Stimulated activated CD4-positive, alpha-beta T cell treated with anti-CD3 and anti-CD28 coated beads, Interleukin-15, amount 100 ng/mL, for 1 hour (primary cell): ENCODE data around the gene APBB3.
"Not testable (repeated sequence)": the region's sequence is repeated elsewhere in the genome, so short reads cannot be mapped to it uniquely, and the experiment has no call there.

Experiments
- DNase-seq, 2 donors: peaks; one replicate each; pipeline ENCODE4 v3.0.0-alpha.2; 2020; ENCODE audit warnings: low read depth in 1 of 2, low spot score in 1 of 2

APBB3 gene

GRCh38 chr5:140564196-140565023 lies at the start of gene APBB3, which contains the start of gene SLC35A4:
Gene APBB3 (minus strand): TSS chr5:140564598. CDS start chr5:140564245, 353 bp downstream.
Gene SLC35A4 (plus strand): TSS chr5:140564828. CDS start chr5:140567170, 2,342 bp downstream.
- DNase-seq = peak; percentile 84 to 92

GRCh38 chr5:140611020-140611521 lies 46.7 kb upstream of the APBB3 start:
- no peak for DNase-seq

GRCh38 chr5:140609126-140609525 lies 44.7 kb upstream of the APBB3 start:
- DNase-seq = no peak

GRCh38 chr5:140608722-140609121 lies 44.3 kb upstream of the APBB3 start:
- DNase-seq = no peak

GRCh38 chr5:140607031-140607430 lies 42.6 kb upstream of the APBB3 start:
- DNase-seq = no peak

GRCh38 chr5:140605879-140606278 lies 41.5 kb upstream of the APBB3 start:
- DNase-seq = no peak

- no peak for DNase-seq
Measured at GRCh38 chr5:140603734-140604133, 39.3 kb upstream of the APBB3 start.

GRCh38 chr5:140603446-140603698 lies 39.0 kb upstream of the APBB3 start:
- DNase-seq = not testable (repeated sequence)

- no peak for DNase-seq
Measured at GRCh38 chr5:140602147-140602546, 37.7 kb upstream of the APBB3 start.

- no peak for DNase-seq
Measured at GRCh38 chr5:140600096-140600495, 35.7 kb upstream of the APBB3 start.

- no peak for DNase-seq
Measured at GRCh38 chr5:140598836-140599235, 34.4 kb upstream of the APBB3 start.

GRCh38 chr5:140596321-140596741 lies 31.9 kb upstream of the APBB3 start:
- DNase-seq = no peak

- no peak for DNase-seq
Measured at GRCh38 chr5:140595538-140596300, 31.3 kb upstream of the APBB3 start.

GRCh38 chr5:140594169-140594568 lies 29.8 kb upstream of the APBB3 start:
- no peak for DNase-seq

- DNase-seq = not testable (repeated sequence)
Measured at GRCh38 chr5:140593070-140593469, 28.7 kb upstream of the APBB3 start.

GRCh38 chr5:140591747-140592372 lies 27.5 kb upstream of the APBB3 start:
- DNase-seq = no peak

- DNase-seq = no peak
Measured at GRCh38 chr5:140590861-140591260, 26.5 kb upstream of the APBB3 start.

GRCh38 chr5:140588311-140589070 lies 24.1 kb upstream of the APBB3 start:
- no peak for DNase-seq

GRCh38 chr5:140587495-140587894 lies 23.1 kb upstream of the APBB3 start:
- DNase-seq = no peak

GRCh38 chr5:140579188-140579747 lies 14.9 kb upstream of the APBB3 start:
- not testable (repeated sequence) for DNase-seq

GRCh38 chr5:140576776-140577201 lies 12.4 kb upstream of the APBB3 start:
- DNase-seq = no peak
